T-helper 2 cell treated with Interferon-gamma antibody and Interleukin-4, amounts not matched to agents 5 μg/mL and 100 μg/mL, for 36 hours (primary cell): ENCODE data around the gene AP2A2.

Experiments
- DNase-seq: peaks from one replicate; pipeline ENCODE4 v3.0.0; 2021; ENCODE audit warnings: low spot score
- H3K27ac Mint-ChIP-seq: one replicate; pipeline ENCODE4 v1.8.0; 2021; ENCODE audit warnings: mild to moderate bottlenecking, mixed read lengths
- H3K27me3 Mint-ChIP-seq: one replicate; pipeline ENCODE4 v1.8.0; 2021; ENCODE audit warnings: low read depth, mixed read lengths
- H3K36me3 Mint-ChIP-seq: one replicate; pipeline ENCODE4 v1.8.0; 2021; ENCODE audit warnings: low read depth, mixed read lengths
- H3K4me1 Mint-ChIP-seq: one replicate; pipeline ENCODE4 v1.8.0; 2021; ENCODE audit warnings: low read depth, mixed read lengths
- H3K4me3 Mint-ChIP-seq: one replicate; pipeline ENCODE4 v1.8.0; 2022; ENCODE audit warnings: mild to moderate bottlenecking, moderate library complexity, mixed read lengths
- H3K9me3 Mint-ChIP-seq: one replicate; pipeline ENCODE4 v1.8.0; 2021; ENCODE audit warnings: mixed read lengths

The AP2A2 gene

GRCh38 chr11:1052133-1053011 lies 126.7 kb downstream of the AP2A2 start:
- no peak for DNase-seq
- H3K4me1 Mint-ChIP-seq = no peaks in the 10 kb centered on the region
- H3K4me3 Mint-ChIP-seq = no peak overlapping the region

GRCh38 chr11:1053121-1053901 lies 127.6 kb downstream of the AP2A2 start:
- Mint-ChIP-seq H3K36me3 (no peaks in the 10 kb centered on the region), H3K27me3 (peaks cover 3% of the 10 kb centered on the region), H3K4me3 (no peak overlapping the region), H3K9me3 (no peaks in the 10 kb centered on the region), H3K4me1 (no peaks in the 10 kb centered on the region), H3K27ac (no peak overlapping the region)
- no peak for DNase-seq

More at GRCh38 chr11:1052133-1053011, 126.7 kb downstream of the AP2A2 start:
- H3K36me3 Mint-ChIP-seq = no peaks in the 10 kb centered on the region
- peaks cover 3% of the 10 kb centered on the region for H3K27me3 Mint-ChIP-seq
- no peak overlapping the region for H3K27ac Mint-ChIP-seq
- no peaks in the 10 kb centered on the region for H3K9me3 Mint-ChIP-seq

- Mint-ChIP-seq H3K9me3 (no peaks in the 10 kb centered on the region), H3K4me1 (no peaks in the 10 kb centered on the region), H3K36me3 (no peaks in the 10 kb centered on the region), H3K27ac (no peak overlapping the region), H3K4me3 (no peak overlapping the region), H3K27me3 (no peaks in the 10 kb centered on the region)
- no peak for DNase-seq
Observed at GRCh38 chr11:1054143-1055108, 128.8 kb downstream of the AP2A2 start.

- Mint-ChIP-seq H3K4me3 (no peak overlapping the region), H3K27ac (no peak overlapping the region), H3K9me3 (no peaks in the 10 kb centered on the region), H3K4me1 (no peaks in the 10 kb centered on the region), H3K36me3 (no peaks in the 10 kb centered on the region), H3K27me3 (no peaks in the 10 kb centered on the region)
- DNase-seq = no peak
Observed at GRCh38 chr11:1055109-1055703, 129.5 kb downstream of the AP2A2 start.

GRCh38 chr11:1055990-1056771 lies 130.5 kb downstream of the AP2A2 start:
- no peak for DNase-seq
- Mint-ChIP-seq H3K4me3 (no peak overlapping the region), H3K36me3 (no peaks in the 10 kb centered on the region), H3K27me3 (no peaks in the 10 kb centered on the region), H3K4me1 (no peaks in the 10 kb centered on the region), H3K9me3 (no peaks in the 10 kb centered on the region), H3K27ac (no peak overlapping the region)

- no peak for DNase-seq
- Mint-ChIP-seq H3K36me3 (no peaks in the 10 kb centered on the region), H3K4me3 (no peak overlapping the region), H3K27me3 (no peaks in the 10 kb centered on the region), H3K27ac (no peak overlapping the region), H3K9me3 (no peaks in the 10 kb centered on the region), H3K4me1 (no peaks in the 10 kb centered on the region)
Observed at GRCh38 chr11:1057806-1058205, 132.1 kb downstream of the AP2A2 start.

- Mint-ChIP-seq H3K4me3 (no peak overlapping the region), H3K27ac (no peak overlapping the region), H3K36me3 (no peaks in the 10 kb centered on the region), H3K27me3 (no peaks in the 10 kb centered on the region), H3K4me1 (no peaks in the 10 kb centered on the region), H3K9me3 (no peaks in the 10 kb centered on the region)
- no peak for DNase-seq
Observed at GRCh38 chr11:1059759-1060158, 134.1 kb downstream of the AP2A2 start.

- H3K27ac Mint-ChIP-seq = no peak overlapping the region
- no peak for DNase-seq
- no peaks in the 10 kb centered on the region for H3K9me3 Mint-ChIP-seq
- no peak overlapping the region for H3K4me3 Mint-ChIP-seq
- H3K4me1 Mint-ChIP-seq = no peaks in the 10 kb centered on the region
- no peaks in the 10 kb centered on the region for H3K36me3 Mint-ChIP-seq
- no peaks in the 10 kb centered on the region for H3K27me3 Mint-ChIP-seq
Observed at GRCh38 chr11:1060410-1060809, 134.7 kb downstream of the AP2A2 start.

- no peak for DNase-seq
- Mint-ChIP-seq H3K4me3 (no peak overlapping the region), H3K27ac (no peak overlapping the region), H3K27me3 (peaks cover 4% of the 10 kb centered on the region), H3K4me1 (no peaks in the 10 kb centered on the region), H3K36me3 (no peaks in the 10 kb centered on the region), H3K9me3 (no peaks in the 10 kb centered on the region)
Observed at GRCh38 chr11:1060852-1061616, 135.4 kb downstream of the AP2A2 start.
